Nucleus accumbens (tissue), 56 donors: ENCODE measurements around the gene RPL13.
"Not testable (repeated sequence)": the region's sequence is repeated elsewhere in the genome, so short reads cannot be mapped to it uniquely, and the experiment has no call there.

Experiments used
- DNase-seq, 56 donors: peaks; one replicate each; lab custom pipeline; 2025; lab: John Stamatoyannopoulos, UW

Gene RPL13

GRCh38 chr16:89561884-89562599 is 1.6 kb downstream of the RPL13 start:
- DNase-seq = no peak

GRCh38 chr16:89562939-89563338 is 2.5 kb downstream of the RPL13 start:
- DNase-seq = peak in 11 of 56 donors; percentile 6 to 41 (median 15)

GRCh38 chr16:89563639-89564392 is 3.3 kb downstream of the RPL13 start:
- no peak for DNase-seq

GRCh38 chr16:89564476-89565255 is 4.2 kb downstream of the RPL13 start:
- peak in 1 of 56 donors; percentile 17 for DNase-seq

- DNase-seq = no peak
Measured at GRCh38 chr16:89565256-89565505, 4.7 kb downstream of the RPL13 start.

GRCh38 chr16:89565506-89566372 is 5.3 kb downstream of the RPL13 start:
- DNase-seq = peak in 28 of 56 donors; percentile 11 to 53 (median 28)

GRCh38 chr16:89567656-89568594 is 7.4 kb downstream of the RPL13 start:
- DNase-seq = no peak

GRCh38 chr16:89569506-89570341 is 9.2 kb downstream of the RPL13 start:
- no peak for DNase-seq

GRCh38 chr16:89570342-89570923 is 10.0 kb downstream of the RPL13 start:
- no peak for DNase-seq

- DNase-seq = not testable (repeated sequence)
Measured at GRCh38 chr16:89570983-89571598, 10.6 kb downstream of the RPL13 start.

GRCh38 chr16:89571636-89572035 is 11.2 kb downstream of the RPL13 start:
- no peak for DNase-seq

- DNase-seq = no peak
Measured at GRCh38 chr16:89572073-89572484, 11.6 kb downstream of the RPL13 start.

- DNase-seq = no peak
Measured at GRCh38 chr16:89572485-89573205, 12.2 kb downstream of the RPL13 start.

- no peak for DNase-seq
Measured at GRCh38 chr16:89573826-89574680, 13.6 kb downstream of the RPL13 start.

- DNase-seq = no peak
Measured at GRCh38 chr16:89574681-89575246, 14.3 kb downstream of the RPL13 start.
